ENCODE results near the gene TEF. TPM values are rescaled to one million over a fixed set of nuclear protein-coding genes. Genes with fewer than 3 reads are reported as not detected.
"Not testable (repeated sequence)": the region's sequence is repeated elsewhere in the genome, so short reads cannot be mapped to it uniquely, and the experiment has no call there.

The TEF gene
- polyA plus RNA-seq, 12 donors, result 8.3 to 15.5 (median 10.6) TPM; not detected in 1

- DNase-seq, result no peak
Measured at GRCh38 chr22:41369837-41370236, 11.9 kb upstream of the TEF start.

- DNase-seq, result no peak
Measured at GRCh38 chr22:41377846-41378245, 3.9 kb upstream of the TEF start.

DNA sequence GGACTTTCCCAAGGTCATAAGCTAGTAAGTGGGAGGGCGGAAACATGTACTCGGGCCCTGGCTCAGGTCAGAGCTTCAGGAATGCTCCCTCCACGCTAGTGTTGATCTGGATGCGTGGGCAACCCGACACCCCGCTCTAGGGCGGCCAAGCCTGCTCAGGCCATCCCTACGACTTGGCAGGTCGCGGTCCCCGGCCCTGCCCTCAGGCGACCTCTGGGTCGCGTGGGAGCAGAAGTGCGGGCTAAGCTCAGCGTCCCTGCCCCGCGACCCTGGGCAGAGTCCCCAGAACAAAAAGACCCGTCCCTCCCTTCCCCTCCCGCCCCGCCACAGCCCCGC is 781 bp upstream of the TEF start:
- no peak for DNase-seq

DNA sequence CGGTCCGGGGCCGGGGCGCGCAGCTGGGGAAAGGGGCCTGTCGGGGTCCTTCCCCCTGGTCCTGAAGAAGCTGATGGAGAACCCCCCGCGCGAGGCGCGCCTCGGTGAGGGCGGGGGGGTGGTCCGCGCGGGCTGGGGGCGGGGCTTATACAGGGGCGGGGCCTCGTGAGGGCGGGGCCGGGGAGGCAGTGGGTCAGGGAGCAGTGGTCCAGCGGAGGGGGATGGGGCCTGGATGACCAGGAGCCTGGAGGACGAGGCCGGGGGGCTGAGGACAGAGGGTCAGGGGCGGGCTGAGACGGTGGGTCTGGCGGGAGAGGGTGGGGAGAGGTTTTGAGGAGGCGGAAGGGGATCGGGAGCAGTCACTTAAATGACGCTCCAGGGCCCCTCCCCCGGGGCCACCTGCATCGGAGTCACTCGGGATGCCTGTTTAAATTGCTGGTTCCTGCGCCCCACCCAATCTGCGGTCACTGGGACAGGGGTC is 396 bp downstream of the TEF start:
- DNase-seq, result peak; percentile 56

GRCh38 chr22:41382610-41383009 is 868 bp downstream of the TEF start:
- DNase-seq, result peak; percentile 28

GRCh38 chr22:41383085-41383484 is 1.3 kb downstream of the TEF start:
- no peak for DNase-seq

DNA sequence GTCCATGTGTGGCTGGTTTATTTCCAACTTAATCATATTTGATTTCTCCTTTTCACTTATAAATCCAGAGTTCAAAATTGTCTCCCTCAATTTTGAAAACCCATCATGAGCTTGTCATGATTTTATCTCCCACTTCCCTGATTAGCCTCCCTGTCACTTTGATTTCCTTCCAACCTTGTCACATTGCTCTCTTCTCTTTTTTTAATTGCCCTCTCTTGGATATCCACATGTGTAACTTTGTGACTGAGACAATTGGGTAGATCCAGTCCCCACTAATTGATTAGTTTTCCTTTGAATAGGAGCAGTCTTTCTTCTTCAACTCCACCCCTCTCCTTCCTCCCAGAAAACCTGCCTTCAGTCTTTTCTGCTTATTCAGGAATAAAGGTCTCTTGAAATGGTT is 2.4 kb downstream of the TEF start:
- DNase-seq, result no peak

- DNase-seq, result no peak
Measured at GRCh38 chr22:41387341-41387740, 5.6 kb downstream of the TEF start.

GRCh38 chr22:41394012-41394356 is 12.2 kb downstream of the TEF start:
- DNase-seq, result no peak

GRCh38 chr22:41395531-41396240 is 13.9 kb downstream of the TEF start:
- DNase-seq, result no peak

DNA sequence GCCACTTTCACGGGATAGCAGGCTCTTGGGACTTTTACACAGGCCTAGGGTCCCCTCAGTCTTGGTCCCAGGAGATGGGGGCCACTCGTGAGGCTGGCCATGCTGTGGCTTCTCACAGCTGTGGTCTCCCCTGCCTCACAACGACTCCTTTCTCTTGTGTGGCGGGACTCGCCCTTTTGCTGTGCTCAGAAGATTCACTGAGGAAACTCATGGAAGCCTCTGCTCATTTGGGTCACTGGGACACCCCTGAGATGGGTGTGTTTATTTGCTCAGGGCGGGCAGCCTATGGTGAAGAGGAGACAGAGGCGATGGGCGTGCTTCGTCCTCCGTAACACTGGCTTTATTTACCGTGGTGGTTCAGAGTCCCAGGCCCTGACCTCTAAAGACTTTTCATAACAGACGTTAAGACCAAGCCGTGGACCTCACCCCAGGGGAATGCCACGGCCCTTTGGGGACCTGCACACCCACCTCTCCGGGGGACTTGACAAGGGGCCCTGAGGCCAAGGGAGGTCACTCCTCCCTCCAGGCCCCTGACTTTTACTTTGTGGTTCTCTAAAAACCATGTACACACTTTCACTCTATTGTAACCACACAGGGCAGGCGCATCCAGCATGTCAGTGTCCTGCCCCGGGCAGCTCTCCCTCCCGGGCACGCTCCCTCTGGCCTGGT is 15.5 kb downstream of the TEF start:
- DNase-seq, result no peak

- DNase-seq, result no peak
Measured at GRCh38 chr22:41398921-41399320, 17.2 kb downstream of the TEF start.

- DNase-seq, result peak; percentile 48
Measured at GRCh38 chr22:41401781-41402648, 20.3 kb downstream of the TEF start.

GRCh38 chr22:41402851-41403250 is 21.1 kb downstream of the TEF start:
- not testable (repeated sequence) for DNase-seq

GRCh38 chr22:41403532-41404318 is 22.0 kb downstream of the TEF start:
- DNase-seq, result peak; percentile 84

DNA sequence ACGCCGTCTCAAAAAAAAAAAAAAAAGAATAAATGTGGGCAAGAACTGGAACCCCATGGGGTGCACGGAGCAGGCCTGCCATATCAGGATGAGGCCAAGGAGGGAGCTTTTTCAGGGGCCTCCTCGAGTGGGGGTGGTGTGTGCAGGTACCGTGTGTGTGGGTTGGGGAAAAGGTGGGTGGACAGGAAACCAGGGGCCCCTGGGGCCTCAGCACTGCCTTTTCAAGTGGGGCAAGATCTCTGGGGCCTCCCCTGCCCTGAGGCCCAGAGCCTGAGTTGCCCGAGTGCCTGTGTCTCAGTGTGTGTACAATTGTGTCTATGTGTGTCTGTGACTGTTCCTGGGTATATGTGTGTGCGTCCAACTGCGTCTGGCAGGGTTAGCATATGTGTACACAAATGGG is 23.8 kb downstream of the TEF start:
- no peak for DNase-seq

GRCh38 chr22:41406410-41406809 is 24.7 kb downstream of the TEF start:
- DNase-seq, result no peak

- no peak for DNase-seq
Measured at GRCh38 chr22:41407433-41407832, 25.7 kb downstream of the TEF start.

GRCh38 chr22:41408665-41409064 is 26.9 kb downstream of the TEF start:
- DNase-seq, result no peak

DNA sequence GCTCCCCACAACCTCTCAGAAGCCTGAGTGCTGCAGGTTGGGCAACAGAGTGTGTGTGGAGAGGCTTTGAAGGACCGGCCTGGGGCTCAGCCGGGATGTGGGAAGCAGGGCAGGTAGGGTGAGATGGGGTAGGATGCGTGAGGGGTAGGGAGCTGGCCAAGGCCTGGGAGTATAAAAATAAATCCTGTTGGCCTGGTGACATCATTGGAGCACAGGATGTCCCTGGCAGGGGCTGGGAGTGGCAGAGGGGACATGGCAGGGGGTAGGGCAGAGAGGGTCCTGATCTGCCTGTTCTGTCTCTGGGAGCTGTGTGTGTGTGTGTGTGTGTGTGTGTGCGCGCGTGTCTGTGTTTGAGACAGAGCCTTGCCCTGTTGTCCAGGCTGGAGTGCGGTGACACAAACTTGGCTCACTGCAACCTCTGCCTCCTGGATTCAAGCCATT is 28.6 kb downstream of the TEF start:
- DNase-seq, result no peak

- DNase-seq, result no peak
Measured at GRCh38 chr22:41411021-41411851, 29.5 kb downstream of the TEF start.
